Activated T-cell treated with anti-CD3 and anti-CD28 coated beads for 24 hours (primary cell): ENCODE results near the gene ZNF236.
"Not testable (repeated sequence)": the region's sequence is repeated elsewhere in the genome, so short reads cannot be mapped to it uniquely, and the experiment has no call there.

Experiments
- DNase-seq: peaks from one replicate; pipeline ENCODE4 v3.0.0-alpha.2; 2020; ENCODE audit warnings: low read depth

ZNF236 gene

DNA sequence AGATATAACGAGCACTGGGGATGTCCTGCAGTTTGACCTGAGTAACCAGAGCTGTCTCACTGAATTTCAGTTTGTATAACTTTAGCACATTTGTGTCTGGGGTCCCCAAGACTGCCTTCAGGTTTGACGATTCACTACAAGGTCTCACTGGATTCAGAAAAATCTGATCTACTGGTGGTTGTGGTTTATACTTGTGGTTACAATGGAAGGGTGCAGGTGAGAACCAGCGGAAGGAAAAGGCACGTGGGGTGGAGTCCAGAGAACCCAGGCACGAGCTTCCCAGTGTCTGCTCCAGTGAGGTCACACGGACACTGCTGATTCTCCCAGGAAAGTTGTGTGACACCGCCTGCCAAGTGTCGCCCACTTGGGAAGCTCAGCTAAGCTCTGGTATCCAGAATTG is 126.0 kb downstream of the ZNF236 start:
- DNase-seq: no peak

DNA sequence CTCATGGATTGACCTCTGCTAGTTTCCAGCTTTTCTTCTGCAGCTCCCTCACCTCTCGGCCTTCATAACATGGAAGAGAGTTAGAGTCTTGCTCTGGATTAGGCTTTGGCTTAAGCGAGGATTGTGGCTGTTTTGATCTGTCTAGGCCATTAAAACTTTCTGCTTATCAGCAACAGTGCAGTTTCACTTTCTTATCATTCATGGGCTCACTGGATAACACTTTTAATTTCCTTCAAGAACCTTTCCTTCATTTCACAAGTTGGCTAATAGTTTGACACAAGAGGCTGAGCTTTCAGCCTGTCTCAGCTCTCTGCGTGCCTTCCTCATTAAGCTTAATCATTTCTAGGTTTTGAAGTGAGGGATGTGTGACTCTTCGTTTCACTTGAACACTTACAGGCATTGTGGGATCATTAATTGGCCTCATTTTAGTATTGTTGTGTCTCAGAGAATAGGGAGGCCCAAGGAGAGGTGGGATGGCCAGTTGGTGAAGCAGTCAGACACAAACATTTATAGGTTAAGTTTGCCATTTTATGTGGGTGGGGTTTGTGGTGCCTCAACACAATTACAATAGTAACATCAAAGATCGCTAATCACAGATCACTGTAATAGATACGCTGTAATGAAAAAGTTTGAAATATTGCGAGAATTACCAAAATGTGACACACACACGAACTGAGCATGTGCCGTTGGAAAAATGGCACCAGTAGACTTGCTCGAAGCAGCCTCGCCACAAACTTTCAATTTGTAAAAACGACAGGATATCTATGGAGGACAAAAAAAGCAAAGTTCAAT is 129.3 kb downstream of the ZNF236 start:
- no peak for DNase-seq

DNA sequence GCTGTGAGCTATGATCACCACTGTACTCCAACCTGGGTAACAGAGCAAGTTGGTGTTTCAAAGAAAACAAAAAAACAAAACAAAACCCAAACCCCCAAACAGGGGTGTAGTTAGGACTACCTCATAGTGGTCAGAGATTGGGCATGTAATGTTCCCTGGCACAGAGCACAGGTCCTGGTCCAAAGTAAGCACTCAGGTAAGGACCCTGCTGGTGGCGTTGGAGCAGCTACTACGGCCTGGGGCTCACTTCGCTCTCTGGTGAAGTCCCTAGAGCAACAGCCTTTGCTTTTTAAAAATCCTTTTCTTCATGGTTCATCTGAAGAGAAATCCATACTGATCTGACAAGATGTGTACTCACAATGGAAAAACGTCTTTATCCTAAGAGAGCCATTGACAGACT is 130.4 kb downstream of the ZNF236 start:
- no peak for DNase-seq

DNA sequence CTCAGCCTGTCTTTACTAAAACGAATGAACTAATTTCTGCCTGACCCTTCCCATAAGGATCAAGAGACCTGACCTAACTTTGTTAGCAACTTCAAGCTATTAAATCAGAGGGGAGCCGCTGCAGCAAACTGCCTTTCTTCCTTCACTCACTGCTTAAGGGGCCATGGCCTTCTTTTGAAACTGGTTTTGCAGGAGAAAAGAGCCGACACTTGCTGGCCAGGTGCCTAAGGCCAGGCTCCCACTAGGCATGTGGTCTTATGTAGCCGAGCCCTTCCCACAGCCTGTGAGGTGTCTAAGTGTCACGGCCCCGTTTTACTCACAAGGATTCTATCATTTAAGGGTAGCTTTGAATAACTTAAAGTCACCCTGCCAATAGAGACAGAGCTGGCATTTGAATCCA is 130.8 kb downstream of the ZNF236 start:
- no peak for DNase-seq

DNA sequence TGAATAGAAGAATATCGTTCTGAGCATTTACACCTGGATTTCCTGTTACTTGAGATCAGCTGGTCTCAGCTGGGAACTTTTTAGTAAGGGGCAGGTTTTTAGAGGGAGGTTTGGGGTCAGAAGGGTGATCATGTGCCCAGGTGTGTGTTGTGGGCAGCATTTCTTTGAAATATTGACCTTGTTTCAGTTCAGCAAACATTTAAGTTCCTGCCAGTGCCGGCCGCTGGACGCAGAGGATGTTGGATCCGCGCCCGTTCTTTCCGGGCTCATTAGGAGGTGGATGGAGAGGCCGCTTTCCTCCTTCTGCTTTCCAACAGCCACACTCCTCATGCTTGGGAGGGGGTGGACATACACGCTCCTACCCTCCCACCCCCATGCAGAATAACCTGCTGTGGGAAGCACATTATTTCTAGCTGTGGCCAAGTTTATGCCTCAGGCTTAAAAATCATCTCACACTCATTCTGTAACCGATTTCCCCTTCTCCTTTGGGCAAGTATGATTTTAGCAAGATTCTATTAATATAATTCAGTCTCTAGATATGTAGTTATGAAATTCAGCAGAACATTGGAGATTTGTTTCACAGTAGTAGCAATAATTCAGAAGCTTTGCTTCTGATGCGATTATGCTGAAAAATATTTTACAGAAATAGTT is 131.4 kb downstream of the ZNF236 start:
- DNase-seq: no peak

DNA sequence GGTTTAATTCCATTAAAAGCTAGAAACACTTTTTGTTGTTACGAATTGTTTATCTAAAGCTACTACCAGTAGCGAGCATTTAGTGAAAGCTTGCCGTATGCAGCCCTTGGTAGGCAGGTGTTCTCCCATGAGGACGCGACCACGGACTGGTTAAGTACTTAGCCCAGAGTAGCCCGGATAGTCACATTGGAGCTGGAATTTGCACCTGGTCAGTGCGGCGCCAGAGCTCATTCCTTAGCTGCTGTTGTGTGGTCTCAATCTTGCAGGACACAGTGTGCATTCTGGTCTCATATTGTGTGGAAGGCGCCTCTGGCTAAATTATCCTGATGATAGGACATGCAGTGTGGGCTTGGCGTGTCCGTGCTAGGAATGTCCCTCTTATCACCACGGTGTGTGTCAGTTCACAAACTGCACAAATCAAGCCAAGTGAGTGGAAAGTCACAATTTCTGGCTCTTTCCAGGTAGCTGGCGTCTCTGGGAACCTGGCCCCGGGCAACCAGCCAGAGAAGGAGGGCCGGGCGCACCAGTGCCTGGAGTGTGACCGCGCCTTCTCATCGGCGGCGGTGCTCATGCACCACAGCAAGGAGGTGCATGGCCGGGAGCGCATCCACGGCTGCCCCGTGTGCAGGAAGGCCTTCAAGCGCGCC is 133.3 kb downstream of the ZNF236 start:
- no peak for DNase-seq

DNA sequence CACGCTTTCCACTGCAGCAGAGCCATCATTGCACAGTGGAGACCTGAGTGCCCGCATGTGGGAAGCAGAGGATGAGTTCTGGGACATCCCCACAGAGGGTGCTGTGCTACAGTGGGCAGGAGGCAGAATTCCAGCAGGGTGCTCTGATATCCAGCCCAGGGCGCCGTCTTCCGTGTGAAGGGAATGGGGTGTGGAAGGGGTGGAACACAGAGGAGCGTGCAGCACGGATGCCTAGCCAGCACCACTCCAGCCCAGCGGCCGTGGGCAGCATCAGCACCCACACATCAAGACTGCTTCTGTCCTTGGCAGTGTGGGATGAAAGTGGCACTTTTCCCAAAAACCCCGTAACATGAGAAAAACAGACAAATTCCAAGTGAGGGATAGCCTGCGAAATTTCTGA is 134.3 kb downstream of the ZNF236 start:
- no peak for DNase-seq

DNA sequence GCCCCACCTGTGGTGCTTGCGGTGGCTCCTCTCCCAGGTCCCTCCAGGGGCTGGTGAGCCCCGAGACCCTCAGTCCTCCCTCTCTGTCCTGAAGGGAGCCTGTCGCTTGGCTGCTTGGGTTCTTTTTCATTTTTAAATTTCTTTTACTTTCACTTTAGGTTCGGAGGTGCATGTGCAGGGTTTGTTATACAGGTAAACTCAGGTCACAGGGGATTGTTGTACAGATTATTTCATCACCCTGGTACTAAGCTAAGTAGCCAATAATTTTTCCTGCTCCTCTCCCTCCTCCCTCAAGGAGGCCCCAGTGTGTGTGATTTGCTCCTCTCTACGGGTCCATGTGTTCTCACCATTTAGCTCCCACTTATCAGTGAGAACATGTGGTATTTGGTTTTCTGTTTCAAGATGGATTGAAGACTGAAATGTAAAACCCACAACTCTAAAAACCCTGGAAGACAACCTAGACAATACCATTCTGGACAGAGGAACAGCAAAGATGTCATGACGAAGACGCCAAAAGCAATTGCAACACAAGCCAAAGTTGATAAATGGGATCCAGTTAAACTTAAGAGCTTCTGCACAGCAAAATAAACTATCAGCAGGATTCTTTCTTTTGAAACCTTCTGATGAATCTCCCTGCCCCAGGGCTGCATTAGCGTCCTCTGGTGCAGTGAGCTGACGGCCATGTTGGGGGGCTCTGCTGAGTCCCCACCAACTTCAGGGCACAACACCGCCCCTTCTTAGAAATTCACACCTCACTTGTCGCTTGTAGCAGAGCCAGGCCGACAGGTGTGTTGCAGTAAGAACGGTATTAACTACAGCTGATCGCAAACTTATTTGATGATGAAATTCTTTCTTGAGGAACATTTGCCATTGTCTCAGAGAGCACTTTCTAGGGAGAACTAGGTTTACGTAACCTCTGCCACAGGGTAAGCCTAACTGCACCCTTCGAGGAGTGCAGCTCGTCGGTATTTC is 135.3 kb downstream of the ZNF236 start:
- DNase-seq: no peak

DNA sequence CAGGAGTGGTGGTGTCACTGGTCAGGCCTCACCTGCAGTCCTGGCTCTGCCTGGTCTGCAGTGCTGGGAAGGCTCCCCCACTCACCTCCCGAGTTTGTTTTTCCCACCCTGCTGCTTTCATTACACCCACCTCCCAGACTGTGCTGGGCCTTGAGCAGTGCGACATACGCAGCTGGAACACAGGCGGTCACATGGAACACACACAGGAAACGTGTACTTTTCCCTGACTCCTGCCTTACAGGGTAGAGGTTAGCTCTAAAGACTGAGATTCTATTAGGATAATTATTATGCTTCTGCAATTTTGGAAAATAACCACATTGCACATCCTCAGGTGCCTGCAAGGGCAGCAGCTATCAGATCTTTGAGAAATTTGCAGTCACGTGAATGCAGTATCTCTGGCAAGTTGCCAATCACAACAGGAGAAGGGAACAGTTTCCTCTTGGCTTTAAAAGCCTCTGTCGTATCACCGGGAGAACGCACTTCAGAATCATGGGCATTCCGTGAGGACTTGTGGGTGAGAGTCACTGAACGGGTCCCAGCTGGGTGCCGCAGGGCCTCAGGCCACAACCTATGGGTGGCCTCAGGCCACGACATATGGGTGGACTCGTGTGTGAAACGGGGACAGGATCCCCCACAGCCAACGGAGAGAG is 136.5 kb downstream of the ZNF236 start:
- DNase-seq: no peak

DNA sequence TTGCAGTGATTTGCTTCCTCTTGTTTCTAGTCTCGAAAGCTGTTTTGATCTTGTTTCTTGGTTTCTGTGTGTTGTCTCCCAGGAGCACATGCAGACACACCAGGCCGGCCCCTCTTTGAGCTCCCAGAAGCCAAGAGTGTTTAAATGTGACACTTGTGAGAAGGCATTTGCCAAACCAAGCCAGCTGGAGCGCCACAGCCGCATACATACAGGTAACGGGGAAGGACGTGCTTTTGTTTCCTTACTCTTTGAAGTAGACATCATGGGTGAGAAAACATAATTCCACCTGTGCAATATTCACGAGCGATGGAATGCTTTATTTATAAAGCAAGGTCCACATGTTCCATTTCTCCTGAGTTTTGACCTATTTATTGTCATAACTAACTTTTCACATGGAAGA is 137.2 kb downstream of the ZNF236 start:
- DNase-seq: no peak

DNA sequence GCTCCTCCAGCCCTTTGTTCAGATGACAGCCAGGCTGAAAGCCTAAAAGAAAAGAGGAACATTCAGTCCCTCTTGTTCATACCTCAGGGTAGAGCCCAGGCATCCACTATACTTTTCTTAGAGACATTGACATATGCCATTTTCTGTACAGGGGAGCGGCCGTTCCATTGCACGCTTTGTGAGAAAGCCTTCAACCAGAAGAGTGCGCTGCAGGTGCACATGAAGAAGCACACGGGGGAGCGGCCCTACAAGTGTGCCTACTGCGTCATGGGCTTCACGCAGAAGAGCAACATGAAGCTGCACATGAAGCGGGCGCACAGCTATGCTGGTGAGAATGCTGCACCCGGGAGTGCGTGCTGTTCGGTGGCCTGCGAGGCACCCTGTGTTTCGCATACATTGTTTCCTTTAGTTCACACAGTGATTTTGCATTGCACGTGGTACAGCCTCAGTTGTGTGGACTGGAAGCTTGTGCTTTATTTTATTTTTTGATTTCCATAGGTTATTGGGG is 138.2 kb downstream of the ZNF236 start:
- DNase-seq: no peak

DNA sequence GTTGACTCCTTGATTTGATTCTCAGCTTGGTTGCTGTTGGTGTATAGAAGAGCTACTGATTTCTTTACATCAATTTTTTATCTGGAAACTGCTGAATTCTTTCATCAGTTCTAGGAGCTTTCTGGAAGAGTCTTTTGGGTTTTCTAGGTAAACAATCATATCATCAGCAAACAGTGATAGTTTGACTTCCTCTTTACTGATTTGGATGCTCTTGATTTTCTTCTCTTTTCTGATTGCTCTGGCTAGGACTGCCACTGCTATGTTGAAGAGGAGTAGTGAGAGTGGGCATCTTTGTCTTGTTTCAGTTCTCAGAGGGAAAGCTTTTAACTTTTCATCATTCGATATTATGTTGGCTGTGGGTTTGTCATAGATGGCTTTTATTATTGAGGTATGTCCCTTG is 140.5 kb downstream of the ZNF236 start:
- DNase-seq: no peak

DNA sequence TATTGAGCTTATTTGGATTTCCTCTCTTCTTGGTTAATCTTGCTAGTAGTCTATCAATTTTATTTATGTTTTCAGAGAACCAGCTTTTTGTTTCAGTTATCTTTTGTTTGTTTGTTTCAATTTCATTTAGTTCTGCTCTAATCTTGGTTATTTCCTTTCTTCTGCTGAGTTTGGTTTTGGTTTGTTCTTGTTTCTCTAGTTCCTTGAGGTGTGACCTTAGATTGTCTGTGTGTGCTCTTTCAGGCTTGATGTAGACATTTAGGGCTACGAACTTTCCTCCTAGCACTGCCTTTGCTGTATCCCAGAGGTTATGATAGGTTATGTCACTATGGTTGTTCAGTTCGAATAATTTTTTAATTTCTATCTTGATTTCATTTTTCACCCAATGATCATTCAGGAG is 141.6 kb downstream of the ZNF236 start:
- DNase-seq: no peak

DNA sequence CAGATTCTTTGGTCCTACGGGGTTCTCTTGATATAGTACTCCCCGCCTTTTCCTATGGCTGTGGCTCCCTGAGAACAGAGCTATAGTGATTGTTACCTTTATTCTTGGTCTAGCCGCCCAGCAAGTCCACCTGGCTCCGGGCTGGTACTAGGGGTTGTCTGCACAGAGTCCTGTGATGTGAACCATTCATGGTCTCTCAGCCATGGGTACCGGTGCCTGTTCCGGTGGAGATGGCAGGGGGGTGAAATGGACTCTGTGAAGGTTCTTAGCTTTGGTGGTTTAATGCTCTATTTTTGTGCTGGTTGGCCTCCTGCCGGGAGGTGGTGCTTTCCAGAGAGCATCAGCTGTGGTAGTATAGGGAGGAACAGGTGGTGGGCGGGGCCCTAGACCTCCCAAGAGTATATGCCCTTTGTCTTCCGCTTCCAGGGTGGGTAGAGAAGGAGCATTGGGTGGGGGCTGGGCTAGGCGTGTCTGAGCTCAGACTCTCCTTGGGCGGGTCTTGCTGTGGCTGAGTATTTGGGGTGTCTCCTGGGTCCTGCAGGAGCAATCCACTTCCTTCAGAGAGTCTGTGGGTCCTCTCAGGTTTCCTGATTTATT is 143.3 kb downstream of the ZNF236 start:
- not testable (repeated sequence) for DNase-seq

DNA sequence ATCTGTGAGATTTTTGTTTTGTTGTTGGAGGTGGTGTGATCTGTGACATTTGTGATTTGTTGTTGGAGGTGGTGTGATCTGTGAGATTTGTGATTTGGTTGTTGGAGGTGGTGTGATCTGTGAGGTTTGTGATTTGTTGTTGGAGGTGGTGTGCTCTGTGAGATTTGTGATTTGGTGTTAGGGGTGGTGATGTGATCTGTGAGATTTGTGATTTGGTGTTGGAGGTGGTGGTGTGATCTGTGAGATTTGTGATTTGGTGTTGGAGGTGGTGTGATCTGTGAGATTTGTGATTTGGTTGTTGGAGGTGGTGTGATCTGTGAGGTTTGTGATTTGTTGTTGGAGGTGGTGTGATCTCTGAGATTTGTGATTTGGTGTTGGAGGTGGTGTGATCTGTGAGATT is 144.9 kb downstream of the ZNF236 start:
- not testable (repeated sequence) for DNase-seq

DNA sequence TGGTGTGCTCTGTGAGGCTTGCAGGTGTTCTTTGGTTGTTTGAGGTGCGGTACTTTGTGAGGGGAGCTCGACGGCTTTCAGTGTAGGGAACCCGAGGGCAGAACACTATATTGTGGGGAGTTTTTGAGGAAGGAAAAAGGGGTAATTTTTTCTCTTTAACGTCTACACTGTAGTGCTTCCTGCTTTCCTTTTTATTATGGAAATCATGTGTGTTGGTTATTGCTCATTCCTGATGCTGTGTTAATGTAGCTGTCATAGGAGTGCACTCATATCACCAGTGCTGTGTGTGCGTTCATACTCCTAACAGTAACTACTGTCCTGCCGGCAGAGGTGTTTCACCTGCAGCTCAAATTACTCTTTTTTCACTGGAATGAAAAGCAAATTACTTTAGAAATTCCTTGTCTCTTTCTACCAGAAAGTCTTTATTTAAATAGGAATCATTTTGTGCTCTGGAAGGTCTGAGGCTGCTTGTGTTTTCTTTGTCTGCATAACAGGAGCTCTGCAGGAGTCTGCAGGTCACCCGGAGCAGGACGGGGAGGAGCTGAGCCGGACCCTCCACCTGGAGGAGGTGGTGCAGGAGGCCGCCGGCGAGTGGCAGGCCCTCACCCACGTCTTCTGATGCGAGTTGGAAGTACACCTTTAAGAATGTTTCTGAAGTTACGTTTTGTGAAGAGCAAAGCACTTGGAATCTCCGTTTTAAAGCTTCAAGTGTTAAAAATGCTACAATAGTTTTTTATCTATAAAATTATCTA is 145.5 kb downstream of the ZNF236 start:
- no peak for DNase-seq

DNA sequence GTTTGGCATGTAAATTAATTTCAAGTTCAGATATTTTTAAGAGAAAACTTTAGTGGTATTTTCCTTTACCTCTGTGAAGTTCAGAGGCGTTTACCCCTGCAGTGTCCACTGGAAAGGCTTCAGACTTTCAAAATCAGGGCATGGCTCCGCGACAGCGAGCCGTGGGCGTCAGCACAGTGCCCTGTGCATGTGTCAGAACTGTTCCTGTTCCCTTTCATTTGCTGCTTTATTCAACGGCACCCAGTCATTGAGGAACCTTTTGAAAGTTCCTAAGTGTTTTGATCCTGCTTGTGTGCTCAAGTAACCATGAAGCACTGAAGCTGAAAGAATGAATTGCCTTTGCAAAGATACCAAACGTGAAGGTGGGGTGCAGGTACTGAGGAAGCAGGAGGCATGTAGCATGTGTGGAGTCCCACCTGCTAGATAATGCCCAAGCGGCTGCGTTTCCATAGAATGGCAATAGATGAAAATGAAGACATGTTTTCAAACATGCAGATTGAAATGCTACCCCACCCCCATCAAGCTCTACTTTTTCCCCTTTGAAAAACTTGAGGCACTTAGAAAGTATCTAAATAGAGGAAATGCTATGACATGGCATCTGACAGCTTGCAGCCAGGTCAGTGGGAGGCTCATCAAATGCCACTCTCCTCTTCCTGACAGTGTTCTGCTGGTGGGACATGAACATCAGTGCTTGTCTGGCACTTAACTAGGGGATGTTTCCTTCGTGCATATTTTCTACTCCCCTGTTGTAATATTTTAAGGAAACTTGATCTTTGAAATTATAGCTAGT is 148.6 kb downstream of the ZNF236 start:
- DNase-seq: no peak

DNA sequence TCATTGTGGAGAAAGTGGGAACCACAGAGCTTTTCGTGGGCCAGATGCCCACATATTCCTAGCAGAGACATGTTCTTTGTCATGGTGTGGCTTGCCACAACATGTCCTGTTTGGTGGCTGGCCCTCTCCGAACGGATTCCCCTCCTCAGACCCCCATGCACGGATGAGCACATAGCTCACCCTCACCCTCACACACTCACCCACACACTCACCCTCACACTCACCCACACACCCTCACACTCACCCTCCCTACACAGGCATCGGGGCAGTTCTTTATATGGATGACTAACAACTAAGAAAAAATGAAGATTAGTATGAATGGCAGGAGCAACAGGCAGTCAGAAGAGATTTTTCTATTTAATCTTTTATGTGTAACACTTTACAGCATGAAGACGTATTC is 149.9 kb downstream of the ZNF236 start:
- DNase-seq: no peak

DNA sequence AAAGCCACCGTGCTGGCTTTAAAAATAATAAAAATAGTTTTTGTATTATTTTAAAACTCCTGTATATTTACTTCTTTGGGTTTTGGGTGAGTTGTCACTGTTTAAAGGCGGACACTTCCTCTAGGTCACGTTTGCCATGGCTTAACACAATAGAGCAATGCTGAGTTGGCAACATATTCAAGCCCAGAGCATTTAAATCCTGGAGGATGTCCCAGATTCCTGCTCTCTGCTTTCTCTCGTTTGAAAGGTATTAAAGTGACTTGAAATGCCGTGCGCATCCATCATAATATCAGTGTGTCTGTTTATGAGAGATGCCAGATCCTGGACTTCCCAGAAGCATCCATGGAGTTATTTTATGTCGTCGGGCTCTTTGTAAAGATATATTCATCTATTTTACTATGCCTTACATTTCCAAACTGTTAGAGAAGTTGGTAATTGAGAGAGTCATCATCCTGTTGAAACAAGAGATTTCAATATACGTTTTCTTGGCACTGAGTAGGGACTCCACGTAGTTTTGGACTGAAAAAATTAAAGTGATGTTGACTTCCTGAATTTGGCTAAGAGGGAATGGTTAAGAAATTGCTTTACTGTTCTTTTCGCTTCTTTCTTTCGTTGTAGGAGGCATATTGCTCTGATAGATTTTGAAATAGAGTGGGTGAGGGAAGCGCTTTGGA is 150.6 kb downstream of the ZNF236 start:
- DNase-seq: no peak
